ENCODE data around the gene SLC29A2.
A peak's percentile ranks its signal among the peaks of the same experiment; 100 is the strongest.
"Not testable (repeated sequence)": the region's sequence is repeated elsewhere in the genome, so short reads cannot be mapped to it uniquely, and the experiment has no call there.

Gene SLC29A2

GRCh38 chr11:66411323-66411722 is 39.8 kb upstream of the SLC29A2 start:
- Histone ChIP-seq H3K36me3 (ENCODE audit: insufficient read depth, low read depth, low read length) (no peaks in the 10 kb centered on the region; the same call in 1 of the 2 replicates), H3K9ac (ENCODE audit: low read depth, low read length) (no peak overlapping the region), H3K9me3 (ENCODE audit: insufficient read depth, low read depth, low read length) (no peaks in the 10 kb centered on the region), H3K27me3 (ENCODE audit: insufficient read depth, low read length) (peaks cover 7% of the 10 kb centered on the region), H3K4me3 (ENCODE audit: low read length) (peak overlapping the region; percentile 43; the same call in 1 of the 2 replicates), H3K4me1 (ENCODE audit: insufficient read depth, low read length) (peaks cover 28% of the 10 kb centered on the region), H3K27ac (ENCODE audit: low read length) (no peak overlapping the region)

DNA sequence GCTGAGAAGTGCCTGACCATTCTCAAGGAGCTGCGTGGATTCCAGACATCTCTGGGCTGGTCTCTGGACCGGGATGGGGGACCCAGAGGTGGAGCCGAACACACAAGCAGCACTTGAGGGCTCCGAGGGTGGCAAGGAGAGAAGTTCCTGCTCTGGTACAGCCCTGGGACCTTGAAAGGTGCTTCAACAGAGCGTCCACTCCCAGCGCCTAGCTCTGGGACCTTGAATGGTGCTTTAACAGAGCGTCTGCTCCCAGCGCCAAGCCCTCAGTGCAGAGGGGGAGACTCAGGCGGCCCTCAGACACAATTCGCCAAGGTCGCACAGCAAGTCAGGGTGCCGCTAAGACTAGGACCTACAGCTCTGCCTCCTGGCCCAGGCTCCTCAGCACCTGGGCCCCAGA is 38.6 kb upstream of the SLC29A2 start:
- no peaks in the 10 kb centered on the region; the same call in 1 of the 2 replicates for H3K36me3 ChIP-seq (ENCODE audit: insufficient read depth, low read depth, low read length)
- no peak overlapping the region for H3K27ac ChIP-seq (ENCODE audit: low read length)
- peaks cover 18% of the 10 kb centered on the region for H3K27me3 ChIP-seq (ENCODE audit: insufficient read depth, low read length)
- no peak overlapping the region for H3K4me3 ChIP-seq (ENCODE audit: low read length)
- no peak overlapping the region for H3K9ac ChIP-seq (ENCODE audit: low read depth, low read length)
- H3K4me1 ChIP-seq (ENCODE audit: insufficient read depth, low read length) = peaks cover 28% of the 10 kb centered on the region
- no peaks in the 10 kb centered on the region for H3K9me3 ChIP-seq (ENCODE audit: insufficient read depth, low read depth, low read length)

DNA sequence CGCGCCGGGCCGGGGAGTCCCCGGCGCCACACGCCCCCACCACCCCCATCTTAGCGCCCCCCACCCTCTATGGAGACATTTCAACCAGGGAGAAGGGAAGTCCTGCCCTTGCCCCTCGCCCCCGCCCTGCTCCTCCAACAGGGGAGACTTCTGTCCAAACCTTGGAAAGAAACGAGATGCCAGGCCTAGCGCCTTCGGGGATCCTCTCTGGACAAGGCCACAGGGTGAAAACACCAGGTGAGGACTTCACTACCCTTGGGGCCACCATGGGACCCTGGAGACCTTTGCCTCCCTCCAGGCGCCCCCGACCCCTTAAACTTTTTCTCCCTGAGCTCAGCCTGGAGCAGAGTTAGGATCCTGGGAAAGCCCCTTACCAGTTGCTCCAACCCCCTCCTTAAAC is 37.7 kb upstream of the SLC29A2 start:
- Histone ChIP-seq H3K27me3 (ENCODE audit: insufficient read depth, low read length) (peaks cover 20% of the 10 kb centered on the region), H3K9ac (ENCODE audit: low read depth, low read length) (peak overlapping the region; percentile 85; the same call in 1 of the 2 replicates)

GRCh38 chr11:66408488-66409214 is 37.1 kb upstream of the SLC29A2 start:
- peaks cover 13% of the 10 kb centered on the region for H3K4me1 ChIP-seq (ENCODE audit: insufficient read depth, low read length)
- peak overlapping the region; percentile 74 for H3K4me3 ChIP-seq (ENCODE audit: low read length)
- peaks cover 22% of the 10 kb centered on the region for H3K27me3 ChIP-seq (ENCODE audit: insufficient read depth, low read length)
- no peak overlapping the region for H3K27ac ChIP-seq (ENCODE audit: low read length)
- H3K9me3 ChIP-seq (ENCODE audit: insufficient read depth, low read depth, low read length) = no peaks in the 10 kb centered on the region
- H3K36me3 ChIP-seq (ENCODE audit: insufficient read depth, low read depth, low read length) = no peaks in the 10 kb centered on the region; the same call in 1 of the 2 replicates
- H3K9ac ChIP-seq (ENCODE audit: low read depth, low read length) = peak overlapping the region; percentile 85; the same call in 1 of the 2 replicates

More for the DNA sequence above, 37.7 kb upstream of the SLC29A2 start:
- H3K9me3 ChIP-seq (ENCODE audit: insufficient read depth, low read depth, low read length) = no peaks in the 10 kb centered on the region
- H3K36me3 ChIP-seq (ENCODE audit: insufficient read depth, low read depth, low read length) = no peaks in the 10 kb centered on the region; the same call in 1 of the 2 replicates
- peaks cover 18% of the 10 kb centered on the region for H3K4me1 ChIP-seq (ENCODE audit: insufficient read depth, low read length)
- peak overlapping the region; percentile 72 for H3K27ac ChIP-seq (ENCODE audit: low read length)
- peak overlapping the region; percentile 74; the same call in 1 of the 2 replicates for H3K4me3 ChIP-seq (ENCODE audit: low read length)

- Histone ChIP-seq H3K36me3 (ENCODE audit: insufficient read depth, low read depth, low read length) (no peaks in the 10 kb centered on the region; the same call in 1 of the 2 replicates), H3K4me3 (ENCODE audit: low read length) (no peak overlapping the region), H3K9me3 (ENCODE audit: insufficient read depth, low read depth, low read length) (no peaks in the 10 kb centered on the region), H3K4me1 (ENCODE audit: insufficient read depth, low read length) (peaks cover 8% of the 10 kb centered on the region), H3K27me3 (ENCODE audit: insufficient read depth, low read length) (peaks cover 25% of the 10 kb centered on the region), H3K27ac (ENCODE audit: low read length) (no peak overlapping the region), H3K9ac (ENCODE audit: low read depth, low read length) (no peak overlapping the region)
These were observed 36.1 kb upstream of the SLC29A2 start for GRCh38 chr11:66407651-66408050.

GRCh38 chr11:66393954-66394353 is 22.4 kb upstream of the SLC29A2 start:
- H3K4me3 ChIP-seq (ENCODE audit: low read length) = no peak overlapping the region
- no peaks in the 10 kb centered on the region for H3K4me1 ChIP-seq (ENCODE audit: insufficient read depth, low read length)
- no peak overlapping the region for H3K9ac ChIP-seq (ENCODE audit: low read depth, low read length)
- H3K27ac ChIP-seq (ENCODE audit: low read length) = no peak overlapping the region
- H3K36me3 ChIP-seq (ENCODE audit: insufficient read depth, low read depth, low read length) = no peaks in the 10 kb centered on the region
- no peaks in the 10 kb centered on the region for H3K9me3 ChIP-seq (ENCODE audit: insufficient read depth, low read depth, low read length)
- H3K27me3 ChIP-seq (ENCODE audit: insufficient read depth, low read length) = no peaks in the 10 kb centered on the region

GRCh38 chr11:66391322-66391721 is 19.8 kb upstream of the SLC29A2 start:
- Histone ChIP-seq H3K9me3 (ENCODE audit: insufficient read depth, low read depth, low read length) (no peaks in the 10 kb centered on the region), H3K4me3 (ENCODE audit: low read length) (no peak overlapping the region), H3K27ac (ENCODE audit: low read length) (no peak overlapping the region), H3K36me3 (ENCODE audit: insufficient read depth, low read depth, low read length) (no peaks in the 10 kb centered on the region), H3K4me1 (ENCODE audit: insufficient read depth, low read length) (0 out of 2 replicates have a peak, but pooled peaks cover 3% of the 10 kb centered on the region), H3K27me3 (ENCODE audit: insufficient read depth, low read length) (peaks cover 8% of the 10 kb centered on the region), H3K9ac (ENCODE audit: low read depth, low read length) (no peak overlapping the region)

DNA sequence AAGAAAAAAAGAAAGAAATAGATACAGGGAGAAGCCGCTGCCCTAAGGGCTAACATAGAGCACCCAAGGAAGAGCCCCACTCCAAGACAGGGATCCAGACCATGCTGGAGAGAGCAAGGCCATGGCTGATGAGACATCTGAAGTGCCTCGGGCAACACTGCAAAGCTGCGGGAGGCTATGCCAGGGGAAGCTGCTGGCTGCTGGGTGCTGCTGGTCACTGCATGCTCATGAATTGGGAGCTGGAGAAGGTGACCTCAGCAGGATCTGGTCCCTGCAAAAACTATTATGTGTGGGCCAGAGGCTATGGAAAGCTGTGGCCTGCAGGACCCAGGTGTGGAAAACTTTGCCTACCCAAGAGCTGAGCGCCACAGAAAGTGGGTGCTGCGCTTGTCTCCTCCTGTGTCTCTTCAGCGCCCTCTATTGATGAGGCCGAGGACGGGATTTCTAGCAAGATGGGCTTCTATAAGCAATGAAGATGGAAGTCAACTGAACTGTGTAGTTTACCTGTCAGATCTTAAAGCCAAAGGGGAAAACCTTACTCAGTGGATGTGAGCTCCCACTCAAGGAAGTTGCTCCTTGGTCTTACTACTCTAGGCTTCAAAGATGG is 17.3 kb upstream of the SLC29A2 start:
- Histone ChIP-seq H3K9me3 (ENCODE audit: insufficient read depth, low read depth, low read length) (no peaks in the 10 kb centered on the region), H3K9ac (ENCODE audit: low read depth, low read length) (no peak overlapping the region), H3K4me3 (ENCODE audit: low read length) (no peak overlapping the region), H3K27ac (ENCODE audit: low read length) (no peak overlapping the region), H3K27me3 (ENCODE audit: insufficient read depth, low read length) (peaks cover 9% of the 10 kb centered on the region), H3K4me1 (ENCODE audit: insufficient read depth, low read length) (0 out of 2 replicates have a peak, but pooled peaks cover 3% of the 10 kb centered on the region), H3K36me3 (ENCODE audit: insufficient read depth, low read depth, low read length) (no peaks in the 10 kb centered on the region)

DNA sequence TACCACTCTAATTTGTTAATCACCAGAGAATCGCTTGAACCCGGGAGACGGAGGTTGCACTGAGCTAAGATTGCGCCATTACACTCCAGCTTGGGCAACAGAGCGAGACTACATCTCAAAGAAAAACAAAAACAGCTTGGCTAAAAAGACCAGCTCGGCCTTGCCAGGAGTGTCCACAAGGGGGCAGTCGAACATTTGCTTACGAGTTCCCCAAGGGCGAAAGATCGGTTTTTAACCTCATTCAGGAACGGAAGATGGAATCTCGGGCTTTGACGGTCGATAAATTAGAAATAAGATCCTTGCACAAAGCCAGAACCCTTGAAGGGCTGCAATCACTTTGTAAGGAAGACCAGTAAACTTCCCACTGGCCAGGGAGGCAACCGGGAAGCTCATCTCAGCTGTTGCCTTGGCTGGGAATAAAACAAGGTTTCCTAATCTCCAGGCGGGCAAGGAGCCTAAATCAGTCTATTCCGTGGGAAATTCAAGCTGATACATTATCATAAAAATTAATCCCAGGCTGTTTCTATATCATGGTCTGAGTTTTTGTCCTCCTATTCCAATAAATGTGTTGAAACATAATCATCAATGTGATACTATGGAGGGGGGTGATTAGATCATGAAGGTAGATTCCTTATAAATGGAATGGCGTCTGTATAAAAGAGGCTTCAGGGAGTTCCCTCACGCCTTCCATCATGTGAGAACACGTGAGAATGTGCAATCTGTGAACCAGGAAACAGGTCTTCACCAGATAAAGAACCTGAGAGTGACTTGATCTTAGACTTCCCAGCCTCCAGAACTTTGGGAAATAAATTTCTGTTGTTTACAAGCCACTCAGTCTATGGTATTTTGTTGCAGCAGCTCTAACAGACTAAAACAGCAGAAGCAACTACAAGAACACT is 14.9 kb upstream of the SLC29A2 start:
- Histone ChIP-seq H3K27me3 (ENCODE audit: insufficient read depth, low read length) (peaks cover 9% of the 10 kb centered on the region), H3K36me3 (ENCODE audit: insufficient read depth, low read depth, low read length) (no peaks in the 10 kb centered on the region), H3K27ac (ENCODE audit: low read length) (no peak overlapping the region), H3K9me3 (ENCODE audit: insufficient read depth, low read depth, low read length) (no peaks in the 10 kb centered on the region), H3K9ac (ENCODE audit: low read depth, low read length) (peak overlapping the region; percentile 33; the same call in 1 of the 2 replicates), H3K4me3 (ENCODE audit: low read length) (peak overlapping the region; percentile 42), H3K4me1 (ENCODE audit: insufficient read depth, low read length) (0 out of 2 replicates have a peak, but pooled peaks cover 3% of the 10 kb centered on the region)

DNA sequence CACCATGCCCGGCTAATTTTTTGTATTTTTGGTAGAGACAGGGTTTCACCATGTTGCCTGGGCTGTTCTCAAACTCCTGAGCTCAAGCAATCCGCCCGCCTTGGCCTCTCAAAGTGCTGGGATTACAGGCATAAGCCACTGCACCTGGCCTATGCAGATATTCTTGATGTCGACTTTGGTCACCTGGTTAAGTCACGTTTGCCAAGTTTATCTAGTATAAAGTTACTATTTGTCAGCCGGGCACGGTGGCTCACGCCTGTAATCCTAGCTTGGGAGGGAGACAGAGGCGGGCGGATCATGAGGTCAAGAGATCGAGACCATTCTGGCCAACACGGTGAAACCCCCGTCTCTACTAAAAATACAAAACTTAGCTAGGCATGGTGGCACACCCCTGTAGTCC is 12.8 kb upstream of the SLC29A2 start:
- H3K27ac ChIP-seq (ENCODE audit: low read length); H3K27me3 ChIP-seq (ENCODE audit: insufficient read depth, low read length); H3K36me3 ChIP-seq (ENCODE audit: insufficient read depth, low read depth, low read length); H3K4me3 ChIP-seq (ENCODE audit: low read length); H3K9me3 ChIP-seq (ENCODE audit: insufficient read depth, low read depth, low read length); H3K9ac ChIP-seq (ENCODE audit: low read depth, low read length); H3K4me1 ChIP-seq (ENCODE audit: insufficient read depth, low read length): not testable (repeated sequence)

DNA sequence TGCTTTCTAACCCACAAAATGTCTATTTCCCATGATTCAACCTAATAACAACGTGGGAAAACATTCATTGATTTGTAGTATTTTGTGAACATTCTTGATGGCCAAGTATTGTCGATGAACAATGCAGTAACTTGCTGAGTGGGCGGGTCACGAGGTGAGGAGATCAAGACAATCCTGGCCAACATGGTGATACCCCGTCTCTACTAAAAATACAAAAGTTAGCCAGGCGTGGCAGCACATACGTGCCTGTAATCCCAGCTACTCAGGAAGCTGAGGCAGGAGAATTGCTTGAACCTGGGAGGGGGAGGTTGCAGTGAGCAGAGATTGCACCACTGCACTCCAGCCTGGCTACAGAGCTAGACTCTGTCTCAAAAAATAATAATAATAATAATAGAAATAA is 8.7 kb upstream of the SLC29A2 start:
- H3K4me1 ChIP-seq (ENCODE audit: insufficient read depth, low read length); H3K4me3 ChIP-seq (ENCODE audit: low read length); H3K36me3 ChIP-seq (ENCODE audit: insufficient read depth, low read depth, low read length); H3K9ac ChIP-seq (ENCODE audit: low read depth, low read length); H3K9me3 ChIP-seq (ENCODE audit: insufficient read depth, low read depth, low read length); H3K27me3 ChIP-seq (ENCODE audit: insufficient read depth, low read length); H3K27ac ChIP-seq (ENCODE audit: low read length): not testable (repeated sequence)

Data from iPS-20b (cell line).